Thyroid gland (tissue), 4 donors: ENCODE results near the gene ETV5. TPM values are rescaled to one million over a fixed set of nuclear protein-coding genes. Genes with fewer than 3 reads are reported as not detected.

Source experiments
- DNase-seq, 2 donors: peaks; one replicate each; pipeline ENCODE4 v3.0.0-alpha.2; 2019
- H3K27ac ChIP-seq, 3 donors: fragments of 200-600 bp; sonication (generic); 1 replicate in 2 of 3; 2 replicates in 1 of 3; pipeline ENCODE4 v1.5.1; 2016 to 2019; ENCODE audit warnings: mild to moderate bottlenecking in 1 of 3, moderate library complexity in 1 of 3
- H3K27me3 ChIP-seq: fragments of 200-600 bp; sonication (generic); one replicate; pipeline ENCODE4 v1.5.1; 2019
- H3K36me3 ChIP-seq, 2 donors: fragments of 200-600 bp; sonication (generic); one replicate each; pipeline ENCODE4 v1.5.1; 2016 to 2019
- H3K4me1 ChIP-seq, 2 donors: fragments of 200-600 bp; sonication (generic); one replicate each; pipeline ENCODE4 v1.5.1; 2017 to 2019
- H3K4me3 ChIP-seq, 3 donors: fragments of 200-600 bp; sonication (generic); replicated peaks in 1 of 3; 1 replicate in 2 of 3; 2 replicates in 1 of 3; pipeline ENCODE4 v1.5.1; 2016; ENCODE audit warnings: mild to moderate bottlenecking in 1 of 3
- H3K9me3 ChIP-seq: fragments of 200-600 bp; sonication (generic); one replicate; pipeline ENCODE4 v1.5.1; 2017
- CTCF ChIP-seq, 6 experiments: fragments of 200-600 bp in 3 of 6; fragments of 450-650 bp in 3 of 6; sonication (generic) in 3 of 6; IDR thresholded peaks; one replicate each; pipeline ENCODE4 v1.5.1; 2016 to 2019; ENCODE audit warnings: antibody characterized with exemption in 6 of 6, mild to moderate bottlenecking in 2 of 6, inconsistent platforms in 1 of 6, moderate library complexity in 1 of 6
- POLR2A ChIP-seq, 2 donors: fragments of 450-650 bp; IDR thresholded peaks; one replicate each; pipeline ENCODE4 v1.6.1; 2017; ENCODE audit warnings: antibody characterized with exemption in 2 of 2, mild to moderate bottlenecking in 2 of 2, moderate library complexity in 1 of 2
- WGBS, 2 donors: methylation state at CpG; one replicate each; pipeline ENCODE4 v1.1.5; 2017; 5-methylcytosine and 5-hydroxymethylcytosine counted together
- intact Hi-C: fragments of 100-400 bp; cut with DNase I; formaldehyde crosslinking; loops from one replicate; pipeline ENCODE4 v1.15.1; 2023
- total RNA-seq, 4 donors: library from RNA; depleted of rRNA; stranded (reverse); fragments of >200 nt; gene quantifications; one replicate each; pipeline ENCODE4 v1.2.3, GENCODE V29; 2016

The ETV5 gene
- total RNA-seq, 4 donors from 2014 or later: 17.9 to 51.5 (median 28.9) TPM

- TF ChIP-seq POLR2A (IDR thresholded peaks at IDR 0.05): no peak
- no peak for TF ChIP-seq CTCF (IDR thresholded peaks at IDR 0.05)
- H3K36me3 ChIP-seq: no peaks in the 10 kb centered on the region
- no peak for DNase-seq
- no peaks in the 10 kb centered on the region for H3K9me3 ChIP-seq
- intact Hi-C loops: no loop called here
- no peak overlapping the region for H3K27ac ChIP-seq
- no peak overlapping the region for H3K4me3 ChIP-seq
- H3K4me1 ChIP-seq: peaks cover 0 to 22% of the 10 kb centered on the region in 2 donors
- H3K27me3 ChIP-seq: no peaks in the 10 kb centered on the region
- 92 to 97% methylated on average over 2 of the region's 2 CpGs for WGBS, 2 donors
Observed at GRCh38 chr3:186090901-186091300, 18.0 kb downstream of the ETV5 start.

GRCh38 chr3:186088335-186088734 lies 20.6 kb downstream of the ETV5 start:
- no peak overlapping the region for H3K27ac ChIP-seq
- no peak overlapping the region for H3K4me3 ChIP-seq

DNA sequence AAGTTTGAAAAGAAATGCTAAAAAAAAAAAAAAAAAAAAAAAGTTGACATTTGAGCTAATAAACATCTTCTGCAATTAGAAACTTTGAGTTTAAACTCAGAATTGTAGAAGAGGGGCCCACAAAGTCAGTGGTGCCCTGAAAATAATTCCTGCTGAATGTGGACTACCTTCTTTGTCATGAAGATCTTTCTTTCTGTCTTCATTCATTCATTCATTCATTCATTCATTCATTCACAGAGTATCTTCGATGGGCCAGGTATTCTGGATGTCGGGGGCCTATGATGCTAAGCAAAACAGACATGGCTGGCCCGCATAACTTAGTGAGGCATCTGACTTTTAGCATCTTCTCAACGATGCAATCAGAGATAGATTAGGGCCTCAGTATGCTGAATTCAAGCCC lies 24.6 kb downstream of the ETV5 start:
- H3K4me3 ChIP-seq: no peak overlapping the region
- no peak for TF ChIP-seq CTCF (IDR thresholded peaks at IDR 0.05)
- no peak for TF ChIP-seq POLR2A (IDR thresholded peaks at IDR 0.05)
- WGBS, 2 donors: 92 to 93% methylated on average over 4 of the region's 4 CpGs
- intact Hi-C loops: no loop called here
- peaks cover 0 to 4% of the 10 kb centered on the region in 2 donors for H3K4me1 ChIP-seq
- H3K36me3 ChIP-seq: peaks cover 0 to 4% of the 10 kb centered on the region in 2 donors
- H3K9me3 ChIP-seq: no peaks in the 10 kb centered on the region
- H3K27me3 ChIP-seq: no peaks in the 10 kb centered on the region
- no peak for DNase-seq
- H3K27ac ChIP-seq: no peak overlapping the region

More at GRCh38 chr3:186088335-186088734, 20.6 kb downstream of the ETV5 start:
- H3K27me3 ChIP-seq: no peaks in the 10 kb centered on the region
- DNase-seq: no peak
- intact Hi-C loops: no loop called here
- H3K4me1 ChIP-seq: peaks cover 0 to 17% of the 10 kb centered on the region in 2 donors
- no peak for TF ChIP-seq CTCF (IDR thresholded peaks at IDR 0.05)
- no peak for TF ChIP-seq POLR2A (IDR thresholded peaks at IDR 0.05)
- H3K36me3 ChIP-seq: no peaks in the 10 kb centered on the region
- H3K9me3 ChIP-seq: no peaks in the 10 kb centered on the region
- 95 to 99% methylated on average over 2 of the region's 2 CpGs for WGBS, 2 donors

GRCh38 chr3:186083746-186084145 lies 25.1 kb downstream of the ETV5 start:
- DNase-seq: no peak
- H3K4me3 ChIP-seq: no peak overlapping the region
- no peaks in the 10 kb centered on the region for H3K27me3 ChIP-seq
- no peak overlapping the region for H3K27ac ChIP-seq
- peaks cover 0 to 4% of the 10 kb centered on the region in 2 donors for H3K36me3 ChIP-seq
- no peaks in the 10 kb centered on the region for H3K9me3 ChIP-seq
- TF ChIP-seq POLR2A (IDR thresholded peaks at IDR 0.05) (no peak), CTCF (IDR thresholded peaks at IDR 0.05) (no peak)
- intact Hi-C loops: no loop called here
- H3K4me1 ChIP-seq: peaks cover 0 to 4% of the 10 kb centered on the region in 2 donors
- 92 to 98% methylated on average over 2 of the region's 2 CpGs for WGBS, 2 donors

DNA sequence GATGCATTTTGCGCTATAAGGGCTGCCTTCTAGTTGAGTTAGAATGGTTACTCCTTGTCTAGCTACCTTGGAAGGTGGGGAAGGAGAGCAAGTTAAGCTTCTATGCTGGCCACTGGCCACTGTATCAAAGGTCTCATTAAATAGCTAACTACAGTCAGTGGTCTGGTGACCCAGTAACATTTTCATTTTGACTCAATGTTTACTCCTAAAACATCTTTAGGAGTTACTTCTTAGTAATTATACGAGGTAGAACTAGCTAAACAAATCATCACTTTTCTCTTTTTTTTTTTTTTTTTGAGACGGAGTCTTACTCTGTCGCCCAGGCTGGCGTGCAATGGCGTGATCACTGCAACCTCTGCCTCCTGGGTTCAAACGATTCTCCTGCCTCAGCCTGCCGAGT lies 26.7 kb downstream of the ETV5 start:
- H3K27me3 ChIP-seq: no peaks in the 10 kb centered on the region
- no peak for TF ChIP-seq POLR2A (IDR thresholded peaks at IDR 0.05)
- no peak for TF ChIP-seq CTCF (IDR thresholded peaks at IDR 0.05)
- no peak overlapping the region for H3K27ac ChIP-seq
- H3K9me3 ChIP-seq: no peaks in the 10 kb centered on the region
- peaks cover 0 to 4% of the 10 kb centered on the region in 2 donors for H3K4me1 ChIP-seq
- H3K36me3 ChIP-seq: peaks cover 0 to 4% of the 10 kb centered on the region in 2 donors
- DNase-seq: no peak
- 95% methylated on average over 8 of the region's 8 CpGs for WGBS, 2 donors
- intact Hi-C loops: no loop called here
- no peak overlapping the region for H3K4me3 ChIP-seq
